Head of caudate nucleus (tissue), 42 donors: ENCODE measurements around the gene SURF4.
A peak's percentile ranks its signal among the peaks of the same experiment; 100 is the strongest.
"Not testable (repeated sequence)": the region's sequence is repeated elsewhere in the genome, so short reads cannot be mapped to it uniquely, and the experiment has no call there.

Source experiments
- DNase-seq, 42 donors: peaks; one replicate each; pipeline versions ENCODE4 v3.0.0 to v3.0.0-alpha.2; 2020 to 2021; ENCODE audit warnings: mixed read lengths in 7 of 42
- intact Hi-C: fragments of 100-400 bp; cut with DNase I; formaldehyde crosslinking; loops from one replicate; pipeline ENCODE4 v1.15.0; 2022

SURF4 gene

DNA sequence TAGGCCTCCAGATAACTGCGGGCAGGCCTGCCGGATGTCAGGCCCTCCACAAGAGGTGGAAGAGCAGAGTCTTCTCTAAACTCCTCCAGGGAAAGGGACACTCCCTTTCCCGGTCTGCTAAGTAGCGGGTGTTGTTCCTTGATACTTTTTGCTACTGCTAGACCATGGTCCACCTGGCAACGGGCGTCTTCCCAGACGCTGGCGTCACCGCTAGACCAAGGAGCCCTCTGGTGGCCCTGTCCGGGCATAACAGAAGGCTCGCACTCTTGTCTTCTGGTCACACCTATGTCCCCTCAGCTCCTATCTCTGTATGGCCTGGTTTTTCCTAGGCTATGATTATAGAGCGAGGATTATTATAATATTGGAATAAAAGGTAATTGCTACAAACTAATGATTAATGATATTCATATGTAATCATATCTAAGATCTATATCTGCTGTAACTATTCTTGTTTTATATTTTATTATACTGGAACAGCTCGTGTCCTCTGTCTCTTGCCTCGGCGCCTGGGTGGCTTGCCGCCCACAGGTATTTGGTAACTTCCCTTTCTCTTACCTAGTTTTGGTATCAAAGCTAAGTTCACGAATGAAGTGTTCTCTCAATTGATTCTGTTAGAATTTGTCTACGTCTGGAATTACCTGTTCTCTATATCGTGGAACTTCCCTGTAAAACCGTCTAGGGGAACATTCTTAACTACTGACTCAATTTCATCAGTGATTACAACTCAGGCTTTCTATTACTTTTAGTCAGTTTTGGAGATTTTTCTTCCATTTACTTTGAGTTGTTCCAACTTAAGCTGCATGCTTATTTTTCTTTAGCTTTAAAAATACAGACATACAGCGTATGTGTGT lies 46.3 kb downstream of the SURF4 start:
- intact Hi-C loops: loop anchor here (5.0 kb wide), 1 partner anchor 147 kb away; no protein-coding TSS in a partner anchor
- DNase-seq: peak in 14 of 42 donors; percentile 9 to 53 (median 36)

DNA sequence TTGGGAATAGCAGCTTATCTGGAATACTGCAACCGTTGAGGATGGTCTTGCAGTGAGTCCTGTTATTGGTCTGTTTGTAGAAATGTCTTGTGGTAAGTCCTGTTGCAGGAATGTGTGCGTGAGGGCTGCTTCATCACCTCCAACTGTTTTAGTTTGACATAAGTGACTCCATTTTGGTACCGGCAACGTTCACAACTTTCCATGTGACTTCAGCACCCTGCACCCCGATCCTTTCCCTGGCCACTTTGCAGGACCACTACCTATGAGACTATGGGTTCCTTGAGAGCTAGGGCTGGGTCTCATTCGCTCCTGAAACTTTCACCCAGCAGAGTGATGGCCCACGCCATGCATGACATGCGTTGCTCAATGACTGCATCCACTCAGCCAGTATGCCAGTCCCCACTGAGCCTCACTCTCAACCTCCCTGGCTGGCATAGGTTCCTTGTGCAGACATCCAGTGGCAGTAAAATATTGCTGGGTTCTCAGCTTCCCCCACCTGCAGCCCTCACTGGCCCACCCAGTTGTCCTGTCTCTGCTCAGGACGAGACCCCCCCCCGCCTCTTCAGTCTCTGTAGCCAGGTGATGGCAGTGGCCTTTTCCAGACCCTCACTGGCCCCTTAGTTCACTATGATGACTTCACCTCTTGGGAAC lies 47.9 kb downstream of the SURF4 start:
- intact Hi-C loops: no loop called here
- DNase-seq: peak in 2 of 42 donors; percentile 2 to 5

DNA sequence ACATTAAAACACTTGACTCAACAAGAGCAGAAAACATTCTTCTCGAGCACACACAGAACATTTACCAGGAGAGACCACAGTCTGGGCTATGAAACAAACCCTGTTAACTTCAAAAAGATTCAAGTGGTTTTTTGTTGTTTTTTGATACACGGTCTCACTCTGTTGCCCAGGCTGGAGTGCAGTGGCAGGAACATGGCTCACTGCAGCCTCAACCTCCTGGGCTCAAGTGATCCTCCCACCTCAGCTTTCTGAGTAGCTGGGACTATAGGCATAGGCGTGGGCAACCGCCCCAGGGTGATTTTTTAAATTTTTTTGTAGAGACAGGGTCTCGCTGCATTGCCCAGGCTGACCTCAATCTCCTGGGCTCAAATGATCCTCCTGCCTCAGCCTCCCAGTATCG lies 48.8 kb downstream of the SURF4 start:
- intact Hi-C loops, DNase-seq: not testable (repeated sequence)

DNA sequence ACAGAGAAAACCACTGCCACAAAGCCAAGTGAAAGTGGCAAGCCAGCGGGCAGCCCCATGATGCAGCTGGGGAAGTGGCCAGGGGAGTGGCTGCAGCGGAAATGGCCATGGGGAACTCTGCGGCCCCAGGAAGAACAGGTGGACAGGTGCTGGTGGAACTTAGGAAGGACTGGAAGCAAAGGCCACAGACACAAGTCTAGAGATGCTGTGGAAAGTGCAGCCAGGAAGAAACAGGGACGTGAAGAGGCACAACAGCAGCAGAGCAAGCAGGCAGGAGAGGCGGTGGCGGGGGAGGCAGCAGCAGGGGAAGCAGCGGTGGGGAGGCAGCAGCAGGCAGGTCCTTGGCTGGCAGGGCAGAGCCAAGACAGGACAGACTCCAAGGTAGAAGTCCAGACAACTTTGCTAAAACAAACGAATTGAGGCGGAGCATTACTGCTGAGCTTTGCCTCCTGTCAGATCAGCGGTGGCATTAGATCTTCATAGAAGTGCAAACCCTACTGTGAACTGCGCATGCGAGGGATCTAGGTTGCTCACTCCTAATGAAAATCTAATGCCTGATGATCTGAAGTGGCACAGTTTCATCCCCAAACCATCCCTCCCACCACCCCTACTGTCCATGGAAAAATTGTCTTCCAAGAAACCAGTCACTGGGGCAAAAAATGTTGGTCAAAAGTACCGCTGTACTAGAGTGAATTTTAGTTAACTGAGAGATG lies 51.7 kb downstream of the SURF4 start:
- intact Hi-C loops: no loop called here

DNA sequence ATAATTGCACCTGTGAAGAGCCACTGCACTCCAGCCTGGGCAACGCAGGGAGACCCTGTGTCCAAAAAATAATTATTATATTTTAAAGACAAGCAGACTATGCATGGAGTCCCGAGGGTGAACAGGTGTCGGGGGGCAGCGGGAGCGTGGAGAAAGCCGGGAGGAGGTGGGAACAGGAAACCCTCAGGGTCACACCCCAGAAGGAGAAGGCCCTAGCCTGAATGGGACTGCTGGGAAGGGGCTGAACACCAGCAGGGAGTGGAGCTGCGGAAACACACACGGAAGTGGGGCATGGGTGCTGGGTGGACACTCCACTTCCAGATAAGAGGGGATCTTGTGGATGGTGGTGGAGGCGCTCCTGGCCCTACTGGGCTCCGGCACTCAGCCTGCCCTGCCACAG lies 52.6 kb downstream of the SURF4 start:
- intact Hi-C loops: no loop called here
- DNase-seq: peak in 2 of 42 donors; percentile 1 to 8

More for the DNA sequence above, 51.7 kb downstream of the SURF4 start:
- DNase-seq: peak in 3 of 42 donors; percentile 2 to 10 (median 4)

DNA sequence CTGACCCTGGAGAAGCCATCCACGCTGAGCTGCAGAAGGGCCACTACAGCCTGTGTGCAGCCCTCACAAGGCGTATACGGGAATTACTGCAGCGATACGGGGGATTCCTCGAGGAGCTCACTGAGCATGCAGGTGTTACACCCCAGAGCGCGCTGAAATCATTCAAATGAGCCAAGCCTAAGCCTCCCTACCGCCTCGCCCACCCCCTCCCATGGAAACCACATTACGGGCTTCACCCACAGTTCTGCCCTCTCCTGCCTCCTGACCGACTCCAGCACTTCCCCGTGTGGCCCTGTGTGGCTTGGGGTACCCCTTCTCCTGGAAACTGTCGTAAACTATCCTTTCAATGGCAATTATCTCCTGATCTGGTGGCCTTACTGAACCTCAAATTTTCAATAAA lies 53.2 kb downstream of the SURF4 start:
- intact Hi-C loops: no loop called here
- DNase-seq: peak in 4 of 42 donors; percentile 0 to 8 (median 7)

DNA sequence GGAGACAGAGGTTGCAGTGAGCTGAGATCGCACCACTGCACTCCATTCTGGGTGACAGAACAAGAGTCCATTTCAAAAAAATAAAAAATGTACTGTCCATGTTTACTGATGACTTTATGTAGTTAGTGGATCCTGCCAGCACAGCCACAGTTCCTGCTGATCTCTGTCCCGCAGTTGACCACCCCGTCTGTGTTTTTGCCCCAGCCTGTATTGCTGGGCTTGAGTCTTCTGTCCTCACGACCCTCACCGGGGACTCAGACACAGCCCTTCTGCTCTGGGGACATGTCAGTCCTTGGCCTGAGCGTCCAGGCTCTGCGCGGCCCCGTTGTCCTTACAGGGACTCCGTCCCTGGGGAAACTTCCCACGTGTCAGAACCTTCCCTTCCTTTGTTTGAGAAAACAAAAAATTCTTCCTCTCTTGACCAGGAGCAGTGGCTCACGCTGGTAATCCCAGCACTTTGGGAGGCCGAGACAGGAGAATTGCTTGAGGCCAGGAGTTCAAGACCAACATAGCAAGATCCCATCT lies 54.4 kb downstream of the SURF4 start:
- DNase-seq: peak in 4 of 42 donors; percentile 2 to 38 (median 6)
- intact Hi-C loops: no loop called here

DNA sequence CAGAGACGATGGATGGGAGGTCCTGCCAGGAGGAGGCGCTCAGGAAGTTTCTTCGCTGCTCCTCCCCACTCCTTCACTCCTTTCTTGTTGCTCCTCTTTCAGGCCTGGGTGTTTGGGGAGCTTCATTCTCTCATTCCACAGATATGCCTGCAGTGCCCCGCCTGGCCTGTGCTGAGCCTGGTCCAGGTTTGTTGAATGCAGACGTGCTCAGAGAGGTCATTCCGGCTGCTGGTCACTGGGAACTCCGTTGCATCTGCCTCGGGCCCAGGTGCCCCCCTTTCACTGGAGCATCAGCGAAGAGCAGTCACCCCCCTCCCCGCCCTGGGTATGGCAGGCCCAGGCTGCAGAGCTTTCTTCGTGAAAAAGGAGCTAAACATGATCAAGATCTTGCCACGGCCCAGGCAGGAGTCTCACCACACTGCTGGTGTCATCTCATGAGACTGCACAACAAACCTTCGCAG lies 55.4 kb downstream of the SURF4 start:
- intact Hi-C loops: no loop called here
- DNase-seq: peak in 3 of 42 donors; percentile 9 to 37 (median 10)

DNA sequence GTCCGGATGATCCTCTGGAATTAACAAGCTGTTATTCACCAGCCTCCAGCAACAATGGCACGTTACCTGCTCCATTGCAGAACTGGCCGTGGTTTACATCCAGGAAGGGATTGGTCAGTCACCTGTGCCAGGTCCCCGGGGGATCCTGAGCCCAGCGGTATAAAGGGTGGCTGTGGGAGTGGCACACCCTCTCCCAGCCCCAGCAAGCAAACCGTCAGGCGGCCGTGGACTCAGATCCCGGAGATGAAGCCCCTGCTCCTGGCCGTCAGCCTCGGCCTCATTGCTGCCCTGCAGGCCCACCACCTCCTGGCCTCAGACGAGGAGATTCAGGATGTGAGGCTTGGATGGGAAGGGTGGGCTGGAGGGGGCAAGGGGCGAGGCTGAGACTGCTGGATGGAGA lies 58.3 kb downstream of the SURF4 start:
- intact Hi-C loops: not testable (repeated sequence)
- DNase-seq: peak in 1 of 42 donors; percentile 2

DNA sequence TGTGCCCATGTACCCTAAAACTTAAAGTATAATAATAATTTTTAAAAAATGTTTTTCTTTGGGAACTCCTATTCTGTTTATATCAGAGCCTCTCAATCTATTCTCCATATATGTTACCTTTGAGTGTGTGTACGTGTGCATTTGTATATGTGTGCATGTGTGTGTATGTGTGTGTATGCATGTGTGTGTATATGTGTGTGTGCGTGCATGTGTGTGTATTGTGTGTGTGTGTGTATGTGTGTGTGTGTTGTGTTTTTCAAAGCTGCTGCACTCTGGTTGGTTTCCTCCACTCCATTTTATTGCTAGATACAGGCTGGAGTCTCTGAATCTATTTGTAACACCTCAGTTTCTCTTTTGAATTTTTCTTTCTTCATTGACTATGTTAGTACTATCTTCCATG lies 59.9 kb downstream of the SURF4 start:
- intact Hi-C loops: no loop called here
- no peak for DNase-seq
